ENCODE results near the gene LRRIQ1.

The LRRIQ1 gene

GRCh38 chr12:85163752-85164321 lies 127.7 kb downstream of the LRRIQ1 start:
- ChIA-PET POLR2A (no interaction called here), CTCF (interaction anchor here (0.6 to 1.5 kb wide), 2 partner anchors 286 to 412 kb away, joined by 3 to 5 read pairs; no protein-coding TSS in a partner anchor)
- TF ChIP-seq REPIN1 (tag by site-specific recombination; IDR thresholded peaks at IDR 0.05; ENCODE audit: low read depth) (no peak), PATZ1 (tag by site-specific recombination; IDR thresholded peaks at IDR 0.05) (no peak), ZNF549 (tag by site-specific recombination; IDR thresholded peaks at IDR 0.05) (no peak), GLI4 (tag by site-specific recombination; IDR thresholded peaks at IDR 0.05) (no peak), ZNF416 (tag by site-specific recombination; IDR thresholded peaks at IDR 0.05) (no peak), TCF7L2 (IDR thresholded peaks at IDR 0.05; ENCODE audit: borderline replicate concordance, low read depth, low read length) (no peak), IKZF3 (tag by site-specific recombination; IDR thresholded peaks at IDR 0.05) (no peak), ZSCAN30 (tag by site-specific recombination; IDR thresholded peaks at IDR 0.05) (no peak), ZNF571 (tag by site-specific recombination; IDR thresholded peaks at IDR 0.05) (no peak), ZNF132 (tag by site-specific recombination; IDR thresholded peaks at IDR 0.05; ENCODE audit: borderline replicate concordance) (no peak), ZNF138 (tag by site-specific recombination; IDR thresholded peaks at IDR 0.05; ENCODE audit: borderline replicate concordance) (no peak), PRDM6 (tag by site-specific recombination; IDR thresholded peaks at IDR 0.05) (no peak), ZNF530 (tag by site-specific recombination; IDR thresholded peaks at IDR 0.05; ENCODE audit: low read depth) (no peak), ZNF529 (tag by site-specific recombination; IDR thresholded peaks at IDR 0.05; ENCODE audit: insufficient replicate concordance) (no peak), RBAK (tag by site-specific recombination; IDR thresholded peaks at IDR 0.05) (no peak), GLIS1 (tag by site-specific recombination; IDR thresholded peaks at IDR 0.05) (no peak)
- H3K27ac ChIP-seq (ENCODE audit: extremely low read depth, low read depth, low read length): no peak overlapping the region
- H3K4me3 ChIP-seq (ENCODE audit: low read depth, low read length): no peak overlapping the region
- H3K9me3 ChIP-seq (ENCODE audit: control insufficient read depth, insufficient read depth, low read depth, low read length): no peaks in the 10 kb centered on the region
- H3K4me1 ChIP-seq (ENCODE audit: control insufficient read depth, insufficient read depth, low read length): no peaks in the 10 kb centered on the region
- H3K36me3 ChIP-seq (ENCODE audit: control insufficient read depth in 2 of 2, insufficient read depth in 1 of 2, low read length in 2 of 2): no peaks in the 10 kb centered on the region

GRCh38 chr12:85179680-85180270 lies 143.6 kb downstream of the LRRIQ1 start:
- Histone ChIP-seq H3K36me3 (ENCODE audit: control insufficient read depth in 2 of 2, insufficient read depth in 1 of 2, low read length in 2 of 2) (no peaks in the 10 kb centered on the region), H3K9me3 (ENCODE audit: control insufficient read depth, insufficient read depth, low read depth, low read length) (no peaks in the 10 kb centered on the region), H3K27ac (ENCODE audit: extremely low read depth, low read depth, low read length) (no peak overlapping the region), H3K4me3 (ENCODE audit: low read depth, low read length) (no peak overlapping the region), H3K4me1 (ENCODE audit: control insufficient read depth, insufficient read depth, low read length) (no peaks in the 10 kb centered on the region)
- ChIA-PET CTCF (no interaction called here), POLR2A (no interaction called here)
- TF ChIP-seq ZNF133 (tag by site-specific recombination; IDR thresholded peaks at IDR 0.05) (no peak), ZNF2 (tag by site-specific recombination; IDR thresholded peaks at IDR 0.05) (no peak), ZNF624 (tag by site-specific recombination; IDR thresholded peaks at IDR 0.05) (no peak), ZNF148 (tag by site-specific recombination; IDR thresholded peaks at IDR 0.05; ENCODE audit: borderline replicate concordance) (no peak), ZSCAN5A (tag by site-specific recombination; IDR thresholded peaks at IDR 0.05) (no peak), ZSCAN18 (tag by site-specific recombination; IDR thresholded peaks at IDR 0.05) (no peak), ZNF704 (tag by site-specific recombination; IDR thresholded peaks at IDR 0.05) (no peak), ZNF830 (tag by site-specific recombination; IDR thresholded peaks at IDR 0.05; ENCODE audit: low read depth) (no peak)
